Kidney tubule cell (primary cell): Measurements from ENCODE around the gene FBXO9.

ENCODE experiments used
- DNase-seq: peaks from one replicate; pipeline ENCODE4 v3.0.0-alpha.2; 2018; ENCODE audit warnings: low spot score

FBXO9 gene

GRCh38 chr6:53095270-53095669 is 30.1 kb downstream of the FBXO9 start:
- no peak for DNase-seq

DNA sequence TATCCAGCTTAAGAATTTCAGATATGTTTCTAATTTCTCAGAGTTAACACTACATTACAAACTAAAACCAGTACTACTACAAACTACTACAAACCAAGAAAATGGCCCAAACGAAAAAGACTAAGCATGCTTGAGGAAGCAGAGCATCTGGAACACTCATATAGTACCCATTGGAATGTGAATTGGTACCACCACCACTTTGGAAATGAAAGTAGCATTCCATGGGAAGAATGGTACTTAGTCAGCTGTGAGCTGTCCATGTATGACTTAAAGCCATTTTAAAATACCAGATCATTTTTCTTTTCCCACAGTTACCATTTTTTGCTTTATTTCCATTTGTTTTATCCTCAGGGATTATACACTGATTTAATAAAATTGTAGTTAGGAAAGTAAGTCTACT is 30.5 kb downstream of the FBXO9 start:
- peak; percentile 59 for DNase-seq

GRCh38 chr6:53100561-53100960 is 35.4 kb downstream of the FBXO9 start:
- DNase-seq, result no peak

DNA sequence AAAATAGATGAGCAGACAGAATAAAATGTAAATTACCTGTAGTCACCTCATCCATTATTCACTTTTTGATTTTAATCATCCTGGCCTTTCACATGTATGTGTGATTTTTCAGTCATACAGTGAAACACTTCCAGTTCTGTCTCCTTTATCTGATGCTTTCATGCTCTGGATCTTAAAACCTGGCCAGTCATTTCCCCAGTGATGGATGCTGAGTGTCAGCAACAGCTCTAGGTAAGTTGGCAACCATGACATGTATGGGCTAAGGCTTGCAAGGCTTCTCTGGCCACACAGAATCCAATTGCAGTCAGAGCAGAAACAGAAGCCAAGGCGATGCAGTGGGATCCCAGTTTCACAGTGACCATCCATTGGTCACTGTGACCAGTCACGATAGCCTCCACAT is 35.8 kb downstream of the FBXO9 start:
- no peak for DNase-seq

DNA sequence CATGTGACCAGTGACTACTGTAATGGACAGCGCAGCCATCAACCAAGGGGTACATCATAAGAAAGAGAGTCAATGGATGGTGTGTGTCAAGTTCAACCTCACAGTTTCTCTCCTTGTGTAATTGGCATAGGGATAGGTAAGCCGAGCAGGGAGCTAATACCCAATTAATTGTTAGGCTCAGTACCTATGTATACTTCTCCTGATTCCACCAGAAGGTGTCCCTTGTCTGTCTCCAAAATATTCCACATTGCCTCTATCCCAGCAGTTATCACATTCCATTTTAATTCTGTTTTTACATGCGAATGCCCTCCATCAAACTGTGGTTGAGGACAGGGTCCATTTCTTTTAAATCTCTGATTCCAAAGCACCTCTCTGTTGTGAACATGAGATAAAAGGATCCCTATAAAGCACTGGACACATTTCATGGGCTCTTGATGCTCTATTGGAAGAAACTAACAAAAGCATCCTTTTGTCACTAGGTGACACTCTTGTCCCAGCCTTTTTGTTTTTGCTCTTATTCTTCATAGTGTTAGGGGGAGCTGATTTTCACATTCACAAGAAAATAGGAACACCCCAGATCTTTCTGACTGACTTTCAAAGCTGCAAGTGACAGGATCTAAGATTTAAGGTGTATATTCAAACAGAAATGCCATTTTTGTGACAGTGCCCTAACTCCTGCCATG is 38.9 kb downstream of the FBXO9 start:
- peak; percentile 45 for DNase-seq

GRCh38 chr6:53104916-53105315 is 39.7 kb downstream of the FBXO9 start:
- DNase-seq, result no peak

DNA sequence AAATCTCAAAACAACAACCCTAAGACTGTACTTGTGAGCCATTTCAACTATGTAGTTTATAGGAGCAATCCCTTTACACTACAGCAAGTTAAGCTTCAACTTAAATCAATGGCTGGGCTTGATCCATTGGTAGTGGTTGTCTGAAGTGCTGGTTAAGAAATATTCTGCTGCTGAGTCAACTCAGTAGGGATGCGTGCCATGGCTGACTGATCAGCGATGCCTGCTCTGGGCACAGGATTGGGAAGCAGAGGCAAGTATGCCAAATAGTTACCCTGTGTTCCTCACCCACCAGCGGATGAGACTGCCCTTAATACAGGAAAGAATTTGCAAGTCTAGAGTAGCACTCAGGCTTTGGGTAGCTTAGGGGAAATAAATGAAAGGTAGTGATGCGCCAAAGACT is 41.9 kb downstream of the FBXO9 start:
- DNase-seq, result peak; percentile 94

- DNase-seq, result peak; percentile 10
These were observed 44.4 kb downstream of the FBXO9 start for GRCh38 chr6:53109612-53110011.

GRCh38 chr6:53111865-53112264 is 46.7 kb downstream of the FBXO9 start:
- DNase-seq, result no peak

DNA sequence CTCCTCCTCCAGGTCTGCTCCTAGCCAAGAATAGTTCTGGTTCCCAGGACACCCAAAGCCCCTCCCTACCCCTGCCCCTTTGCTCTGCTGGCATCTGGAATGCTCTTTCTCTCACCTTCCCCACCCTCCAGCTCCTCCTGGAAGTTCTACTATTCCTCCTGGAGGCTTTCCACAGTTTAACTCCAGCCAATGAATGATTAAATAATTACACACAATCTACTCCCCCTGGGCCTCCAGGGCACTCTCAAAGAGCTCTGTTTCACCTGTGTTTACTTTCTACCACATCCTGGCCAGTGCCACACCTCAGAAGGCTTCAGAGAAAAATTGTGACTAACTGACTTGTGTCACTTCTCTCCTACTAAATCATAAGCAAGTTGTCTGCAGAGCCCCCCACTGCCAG is 47.2 kb downstream of the FBXO9 start:
- DNase-seq, result peak; percentile 92

GRCh38 chr6:53112871-53113270 is 47.7 kb downstream of the FBXO9 start:
- peak; percentile 37 for DNase-seq

DNA sequence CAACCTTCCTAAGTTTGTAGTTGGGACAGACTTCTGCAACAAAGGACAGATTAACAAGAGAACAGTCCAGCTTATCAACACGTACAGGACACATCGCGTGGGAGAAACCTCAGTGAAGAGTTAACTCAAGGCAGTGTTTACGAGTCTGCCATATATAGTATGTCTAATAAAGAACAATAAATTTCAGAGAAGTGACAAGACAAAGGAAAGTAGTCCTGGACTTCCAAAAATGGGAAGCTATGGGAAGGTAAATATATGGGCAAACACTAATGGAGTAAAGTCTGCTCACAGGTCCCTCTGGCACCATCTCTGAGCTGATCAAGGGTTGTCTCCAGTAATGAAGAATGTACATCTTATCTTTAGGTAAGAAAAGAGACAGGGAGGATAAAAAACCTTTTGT is 48.5 kb downstream of the FBXO9 start:
- DNase-seq, result no peak

- no peak for DNase-seq
These were observed 49.9 kb downstream of the FBXO9 start for GRCh38 chr6:53115113-53115512.

GRCh38 chr6:53115741-53116140 is 50.5 kb downstream of the FBXO9 start:
- DNase-seq, result no peak

DNA sequence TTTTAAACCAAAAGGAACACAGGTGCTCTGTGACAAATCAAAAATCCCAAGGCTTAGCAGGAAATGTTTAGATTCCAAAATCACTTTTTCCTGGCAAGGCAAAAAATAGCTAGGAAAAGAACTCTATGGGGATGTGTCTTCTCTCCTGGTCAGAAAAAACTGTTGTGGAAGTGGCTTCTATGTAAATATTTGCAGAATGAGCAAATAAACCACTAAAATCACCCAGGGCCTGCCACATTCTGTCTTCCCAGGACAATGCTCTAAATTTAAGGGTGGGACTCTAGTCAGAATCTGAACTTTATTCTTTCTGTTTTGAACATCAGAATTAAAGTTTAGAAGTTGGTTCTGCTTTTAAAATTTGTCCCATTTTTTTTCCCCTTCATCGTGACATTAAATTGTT is 54.1 kb downstream of the FBXO9 start:
- peak; percentile 51 for DNase-seq

GRCh38 chr6:53119772-53120409 is 54.7 kb downstream of the FBXO9 start:
- DNase-seq, result peak; percentile 56

DNA sequence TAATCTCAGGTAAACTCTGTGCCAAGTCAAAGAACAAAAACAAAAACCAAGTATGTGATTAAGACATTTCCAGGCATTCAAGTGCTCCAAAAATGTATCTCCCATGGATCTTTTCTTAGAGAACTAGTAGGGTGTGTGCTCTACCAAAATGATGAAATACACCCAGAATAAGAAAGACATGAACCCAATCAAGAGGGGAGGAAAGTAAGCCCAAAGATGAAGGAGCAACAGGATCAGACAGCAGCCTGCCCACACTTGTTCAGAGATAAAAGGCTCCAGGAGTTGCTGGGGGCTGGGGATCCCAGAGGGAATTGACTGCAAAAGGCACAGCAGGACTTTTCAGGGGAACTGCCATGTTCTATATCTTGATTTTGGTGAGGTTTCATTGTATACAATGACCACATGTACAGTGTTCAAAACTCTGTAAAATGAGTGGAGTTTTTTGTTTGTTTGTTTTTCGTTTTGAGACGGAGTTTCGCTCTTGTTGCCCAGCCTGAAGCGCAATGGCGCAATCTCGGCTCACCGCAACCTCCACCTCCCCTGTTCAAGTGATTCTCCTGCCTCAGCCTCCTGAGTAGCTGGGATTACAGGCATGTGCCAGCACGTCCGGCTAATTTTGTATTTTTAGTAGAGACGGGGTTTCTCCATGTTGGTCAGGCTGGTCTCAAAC is 59.1 kb downstream of the FBXO9 start:
- DNase-seq, result no peak

GRCh38 chr6:53125276-53125675 is 60.1 kb downstream of the FBXO9 start:
- no peak for DNase-seq

DNA sequence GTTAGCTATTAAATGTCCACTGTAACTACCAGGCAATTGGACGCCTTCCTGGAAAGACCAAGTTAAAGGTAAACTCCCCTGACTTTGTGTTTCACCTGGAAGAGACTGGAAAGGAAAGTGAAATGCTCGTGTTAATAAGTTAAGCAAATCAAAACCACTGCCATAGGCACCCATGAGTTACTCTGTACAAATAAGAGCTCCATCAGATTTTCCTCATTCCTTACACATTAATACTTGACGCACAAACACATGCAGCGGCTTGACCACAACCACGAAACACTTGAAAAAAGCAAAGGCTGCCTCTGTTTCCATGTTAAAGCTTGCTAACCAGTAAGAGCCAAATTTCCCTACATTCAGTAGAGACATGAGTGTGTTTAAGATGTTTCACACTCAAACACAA is 63.6 kb downstream of the FBXO9 start:
- peak; percentile 97 for DNase-seq

DNA sequence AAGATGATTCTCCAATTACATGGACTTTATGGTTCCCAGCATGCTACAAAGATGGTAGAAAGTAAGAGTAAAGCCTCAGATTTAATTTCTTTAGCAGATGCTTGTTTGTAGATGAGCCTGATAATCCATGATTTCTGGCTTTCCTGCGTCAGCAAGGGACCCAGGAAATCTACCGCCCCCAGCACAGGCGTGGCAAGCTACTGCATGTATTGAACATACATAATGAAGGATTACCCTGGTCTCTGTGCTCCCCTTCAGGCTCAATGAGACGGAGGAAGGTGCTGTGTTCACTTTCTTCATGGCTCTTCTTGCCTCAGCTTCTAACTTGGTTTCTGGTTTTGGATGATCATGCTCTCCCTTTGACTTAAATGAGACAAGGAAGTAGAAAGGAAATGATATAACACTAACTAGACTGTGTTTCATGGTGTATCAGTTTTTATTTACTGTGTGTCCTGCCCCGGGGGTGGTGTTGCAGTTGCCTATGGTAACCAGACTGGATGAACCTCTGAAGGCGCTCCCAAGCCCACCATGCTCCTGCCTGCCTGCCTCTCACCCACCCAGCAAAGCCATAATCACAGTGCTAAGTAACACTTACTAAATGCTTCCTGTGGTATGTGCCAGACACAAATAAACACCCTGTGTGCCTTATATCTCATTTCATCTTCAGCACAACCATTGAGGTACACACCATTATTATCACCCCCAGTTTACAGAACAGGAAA is 65.5 kb downstream of the FBXO9 start:
- DNase-seq, result peak; percentile 47

DNA sequence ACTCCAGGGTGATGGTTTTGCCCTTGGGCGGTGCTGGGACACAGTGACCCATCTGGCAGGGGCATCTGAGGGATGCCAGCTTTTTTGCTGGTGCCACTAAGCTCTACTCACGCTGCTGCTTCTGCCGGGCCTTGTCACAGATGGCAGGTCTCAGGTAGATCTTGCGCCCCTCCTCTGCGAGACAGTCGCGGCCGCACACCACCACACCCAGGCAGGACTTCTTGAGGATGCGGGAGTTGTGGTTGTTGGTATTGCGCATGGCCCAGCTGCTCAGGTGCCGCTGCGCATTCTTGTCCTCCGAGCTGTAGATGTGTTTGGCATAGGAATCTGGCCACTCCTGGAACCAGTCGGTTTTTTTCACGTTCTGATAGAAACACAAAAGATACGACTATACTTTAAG is 68.8 kb downstream of the FBXO9 start:
- DNase-seq, result no peak

DNA sequence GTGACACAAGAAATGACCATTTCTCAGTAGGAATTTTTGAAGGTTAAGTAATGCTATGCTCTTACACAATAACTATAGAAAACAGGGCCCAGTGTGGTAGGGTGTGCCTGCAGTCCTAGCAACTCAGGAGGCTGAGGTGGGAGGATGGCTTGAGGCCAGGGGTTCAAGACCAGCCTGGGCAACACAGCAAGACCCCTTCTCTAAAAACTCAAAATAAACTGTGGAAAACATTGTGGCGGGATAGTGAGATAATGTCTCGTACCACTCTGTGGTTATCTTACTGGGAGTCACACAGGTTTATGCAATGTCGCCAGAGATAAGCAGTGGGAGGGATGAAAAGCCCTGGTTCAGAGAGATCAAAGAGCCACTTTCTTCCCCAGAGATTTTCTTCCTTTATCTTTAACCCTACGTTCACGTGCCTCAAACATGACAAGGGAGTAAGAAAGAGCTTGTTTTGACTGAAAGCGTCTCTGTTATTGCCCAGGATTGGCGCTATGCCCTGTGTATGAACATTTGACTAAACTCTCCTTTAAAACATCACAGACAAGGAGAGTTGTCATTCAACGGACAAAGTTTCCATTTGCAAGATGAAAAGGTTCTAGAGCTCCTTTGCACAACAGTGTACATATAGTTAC is 69.5 kb downstream of the FBXO9 start:
- no peak for DNase-seq
